ENCODE data around the gene VAMP3. TPM values are rescaled to one million over a fixed set of nuclear protein-coding genes. Genes with fewer than 3 reads are reported as not detected.

Gene VAMP3
- total and polyA plus RNA-seq, 2 donors (not counting 3 experiments of a cell fraction or from before 2014, with no cell fraction given), result 100 to 137 TPM

GRCh38 chr1:7809742-7810141 is 38.6 kb downstream of the VAMP3 start:
- no TSS peak for BruUV-seq (replicated peaks)
- no peaks in the 10 kb centered on the region for H3K9me1 ChIP-seq (replicated peaks; ENCODE audit: control insufficient read depth, extremely low read depth, insufficient read depth, low read length)

More at GRCh38 chr1:7809742-7810141, 38.6 kb downstream of the VAMP3 start:
- Histone ChIP-seq H3K36me3 (ENCODE audit: control insufficient read depth in 2 of 2, extremely low read depth in 1 of 2, insufficient read depth in 2 of 2, low read length in 2 of 2) (no peaks in the 10 kb centered on the region), H3K27ac (ENCODE audit: insufficient read depth, low read depth, low read length) (no peak overlapping the region), H4K20me1 (replicated peaks; ENCODE audit: control insufficient read depth, extremely low read depth, insufficient read depth, low read length) (no peaks in the 10 kb centered on the region), H3K79me2 (ENCODE audit: control insufficient read depth, insufficient read depth, low read length) (no peaks in the 10 kb centered on the region), H3K4me3 (replicated peaks in 1 of 3; ENCODE audit: insufficient read depth in 1 of 3, low read depth in 1 of 3, low read length in 3 of 3) (no peak overlapping the region), H3K4me2 (ENCODE audit: insufficient read depth, low read length) (no peak overlapping the region), H3K9me3 (replicated peaks; ENCODE audit: control insufficient read depth, insufficient read depth, low read length) (no peaks in the 10 kb centered on the region), H3K9ac (replicated peaks; ENCODE audit: extremely low read depth, insufficient read depth, low read length) (no peak overlapping the region), H3K4me1 (ENCODE audit: control insufficient read depth, extremely low read depth, insufficient read depth, low read length) (no peaks in the 10 kb centered on the region), H3K27me3 (ENCODE audit: control insufficient read depth in 2 of 2, insufficient read depth in 2 of 2, low read length in 2 of 2) (no peaks in the 10 kb centered on the region), H2AFZ (ENCODE audit: low read depth, low read length) (no peak overlapping the region)
- no peak for TF ChIP-seq EZH2 (IDR thresholded peaks at IDR 0.05; ENCODE audit: borderline replicate concordance, low read depth, low read length, severe bottlenecking)
- no peak for TF ChIP-seq CTCF (IDR thresholded peaks at IDR 0.05; ENCODE audit: extremely low read depth in 1 of 2, insufficient read depth in 1 of 2, low read depth in 1 of 2, low read length in 2 of 2)
- TF ChIP-seq POLR2A (IDR thresholded peaks at IDR 0.05; ENCODE audit: low read depth, low read length), result no peak
- no peak for TF ChIP-seq POLR2AphosphoS5 (IDR thresholded peaks at IDR 0.05; ENCODE audit: insufficient read depth, low read depth, low read length)
- no peak for TF ChIP-seq FOS (IDR thresholded peaks at IDR 0.05; ENCODE audit: borderline replicate concordance, insufficient read depth, low read length)
- TF ChIP-seq MYC (IDR thresholded peaks at IDR 0.05; ENCODE audit: low read depth, low read length), result no peak
- no peak for TF ChIP-seq MAX (IDR thresholded peaks at IDR 0.05; ENCODE audit: insufficient read depth, insufficient read length)
- no peak for TF ChIP-seq GATA2 (IDR thresholded peaks at IDR 0.05; ENCODE audit: insufficient read depth, insufficient read length, low read depth, low read length)
- TF ChIP-seq JUN (IDR thresholded peaks at IDR 0.05; ENCODE audit: borderline replicate concordance, insufficient read depth, insufficient read length, low read depth), result no peak
- dilution Hi-C loops (cut with MboI; ENCODE audit: extremely low pct_ligation_motif_present, low sequenced_read_pairs), result no loop called here
- ChIA-PET CTCF (interaction anchor here (1.0 to 1.3 kb wide), 6 partner anchors 9 to 205 kb away, joined by 3 to 4 read pairs (median 3); partner anchors contain the start of gene TNFRSF9), POLR2A (no interaction called here)
- FAIRE-seq (no peak), DNase-seq (ENCODE audit: low read depth, low spot score) (no peak)
- intact Hi-C loops (cut with micrococcal nuclease), result loop anchor here (1.0 to 5.0 kb wide), 2 partner anchors 25 to 133 kb away; partner anchors contain the start of genes PER3 and TNFRSF9

Measured in endothelial cell of umbilical vein (primary cell).